GM12864 (cell line): ENCODE results near the gene ASB2.

Experiments used
- DNase-seq: peaks from one replicate; pipeline ENCODE4 v3.0.0-alpha.2; 2011; ENCODE audit warnings: low read depth
- H3K4me3 ChIP-seq: 2 replicates; pipeline ENCODE4 v1.5.1; 2011; ENCODE audit warnings: mild to moderate bottlenecking, low read depth, low read length, control low read depth
- CTCF ChIP-seq: IDR thresholded peaks from 2 replicates; pipeline ENCODE4 v1.5.1; 2011; ENCODE audit warnings: low read depth, mild to moderate bottlenecking, moderate library complexity, low read length, control low read depth, inconsistent platforms; ENCODE audit errors: missing control alignments

ASB2 gene

GRCh38 chr14:93954900-93955849 is 21.2 kb downstream of the ASB2 start:
- no peak for DNase-seq
- no peak for TF ChIP-seq CTCF
- peak overlapping the region; percentile 57 for H3K4me3 ChIP-seq

- H3K4me3 ChIP-seq: peak overlapping the region; percentile 57
- no peak for DNase-seq
- TF ChIP-seq CTCF: no peak
Measured at GRCh38 chr14:93954516-93954830, 21.9 kb downstream of the ASB2 start.

- no peak for DNase-seq
- no peak for TF ChIP-seq CTCF
- H3K4me3 ChIP-seq: peak overlapping the region; percentile 57
Measured at GRCh38 chr14:93953739-93954515, 22.4 kb downstream of the ASB2 start.

- H3K4me3 ChIP-seq: peak overlapping the region; percentile 57; the same call in 1 of the 2 replicates
- DNase-seq: no peak
- no peak for TF ChIP-seq CTCF
Measured at GRCh38 chr14:93953263-93953662, 23.1 kb downstream of the ASB2 start.

- H3K4me3 ChIP-seq: no peak overlapping the region
- TF ChIP-seq CTCF: no peak
- DNase-seq: no peak
Measured at GRCh38 chr14:93952829-93953228, 23.5 kb downstream of the ASB2 start.

- no peak for TF ChIP-seq CTCF
- no peak overlapping the region for H3K4me3 ChIP-seq
- no peak for DNase-seq
Measured at GRCh38 chr14:93951635-93952540, 24.5 kb downstream of the ASB2 start.
